ENCODE data around the gene RBM12. TPM values are rescaled to one million over a fixed set of nuclear protein-coding genes. Genes with fewer than 3 reads are reported as not detected.

RBM12 gene
- total and polyA plus RNA-seq, 11 donors = 7.4 to 61.7 (median 43.0) TPM

- DNase-seq (no peak), ATAC-seq (no peak)
- no peak for TF ChIP-seq CTCF (IDR thresholded peaks at IDR 0.05)
- Histone ChIP-seq H3K36me3 (peaks cover 0 to 82% (median 76%) of the 10 kb centered on the region in 9 donors), H3K9me3 (no peaks in the 10 kb centered on the region), H3K27me3 (no peaks in the 10 kb centered on the region), H3K4me1 (no peaks in the 10 kb centered on the region), H3K4me3 (no peak overlapping the region), H3K27ac (no peak overlapping the region)
- WGBS, 4 donors = 87 to 98% (median 96%) methylated on average over 12 of the region's 12 CpGs
- intact Hi-C loops (cut with DNase I) = no loop called here
Measured at GRCh38 chr20:35629427-35630145, 35.1 kb downstream of the RBM12 start.

GRCh38 chr20:35627121-35627520, 37.6 kb downstream of the RBM12 start:
- peaks cover 0 to 89% (median 75%) of the 10 kb centered on the region in 9 donors for H3K36me3 ChIP-seq
- DNase-seq = no peak

GRCh38 chr20:35626386-35627001, 38.2 kb downstream of the RBM12 start:
- Histone ChIP-seq H3K4me3 (no peak overlapping the region), H3K27me3 (no peaks in the 10 kb centered on the region), H3K36me3 (peaks cover 0 to 86% (median 73%) of the 10 kb centered on the region in 9 donors), H3K27ac (no peak overlapping the region), H3K9me3 (no peaks in the 10 kb centered on the region), H3K4me1 (no peaks in the 10 kb centered on the region)
- ATAC-seq (no peak), DNase-seq (no peak)
- intact Hi-C loops (cut with DNase I) = no loop called here
- TF ChIP-seq CTCF (IDR thresholded peaks at IDR 0.05) (no peak), POLR2A (IDR thresholded peaks at IDR 0.05) (no peak)
- 91 to 94% (median 92%) methylated on average over 13 of the region's 13 CpGs for WGBS, 4 donors

More at GRCh38 chr20:35627121-35627520, 37.6 kb downstream of the RBM12 start:
- H3K27ac ChIP-seq = no peak overlapping the region
- 95 to 99% (median 97%) methylated on average over 8 of the region's 8 CpGs for WGBS, 4 donors
- no peaks in the 10 kb centered on the region for H3K9me3 ChIP-seq
- H3K4me1 ChIP-seq = no peaks in the 10 kb centered on the region
- intact Hi-C loops (cut with DNase I) = no loop called here
- TF ChIP-seq CTCF (IDR thresholded peaks at IDR 0.05) = no peak
- TF ChIP-seq POLR2A (IDR thresholded peaks at IDR 0.05) = no peak
- no peak overlapping the region for H3K4me3 ChIP-seq
- H3K27me3 ChIP-seq = no peaks in the 10 kb centered on the region
- no peak for ATAC-seq

- H3K36me3 ChIP-seq = peaks cover 0 to 79% (median 68%) of the 10 kb centered on the region in 9 donors
Measured at GRCh38 chr20:35625584-35626385, 38.9 kb downstream of the RBM12 start.

More at GRCh38 chr20:35625584-35626385, 38.9 kb downstream of the RBM12 start:
- no peak for ATAC-seq
- Histone ChIP-seq H3K9me3 (no peaks in the 10 kb centered on the region), H3K27me3 (no peaks in the 10 kb centered on the region), H3K4me1 (no peaks in the 10 kb centered on the region), H3K4me3 (no peak overlapping the region), H3K27ac (no peak overlapping the region)
- intact Hi-C loops (cut with DNase I) = no loop called here
- WGBS, 4 donors = 87 to 97% (median 91%) methylated on average over 6 of the region's 6 CpGs
- DNase-seq = no peak
- TF ChIP-seq POLR2A (IDR thresholded peaks at IDR 0.05) (no peak), CTCF (IDR thresholded peaks at IDR 0.05) (no peak)

All from heart left ventricle (tissue), 16 donors.